ENCODE results near the gene WTAP. TPM values are rescaled to one million over a fixed set of nuclear protein-coding genes. Genes with fewer than 3 reads are reported as not detected.
"Not testable (repeated sequence)": the region's sequence is repeated elsewhere in the genome, so short reads cannot be mapped to it uniquely, and the experiment has no call there.

The WTAP gene
- total and polyA plus RNA-seq, 5 donors from 2014 or later = 145 to 177 (median 150) TPM

DNA sequence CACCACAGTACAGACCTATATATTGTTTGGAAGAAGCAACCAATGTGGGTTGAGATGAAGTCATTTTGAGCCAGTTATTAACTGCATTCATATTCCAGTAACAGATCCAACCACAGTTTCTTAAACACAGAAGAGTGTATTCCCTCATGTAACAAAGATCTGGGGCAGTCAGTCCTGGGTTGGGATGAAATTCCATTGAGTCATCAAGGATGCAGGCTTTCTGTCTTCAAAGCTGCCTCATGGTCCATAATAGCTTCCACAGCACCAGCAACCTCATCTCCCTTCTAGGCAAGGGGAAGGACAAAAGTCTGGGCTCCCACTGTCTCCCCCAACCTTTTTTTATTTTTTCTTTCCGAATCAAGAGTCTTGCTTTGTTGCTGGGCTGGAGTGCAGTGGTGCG lies 31.3 kb upstream of the WTAP start:
- Mint-ChIP-seq H3K27ac (peak overlapping the region; percentile 63 to 98 (median 96)), H3K36me3 (peaks cover 11% of the 10 kb centered on the region), H3K4me1 (peaks cover 19 to 50% (median 29%) of the 10 kb centered on the region in 4 donors), H3K27me3 (no peaks in the 10 kb centered on the region), H3K9me3 (no peaks in the 10 kb centered on the region), H3K4me3 (peak overlapping the region in 2 of 4 donors; percentile 27 to 35)
- H3K9me3 ChIP-seq (ENCODE audit: control insufficient read depth in 2 of 2, low read length in 2 of 2) = no peaks in the 10 kb centered on the region
- ATAC-seq (ENCODE audit: low read depth in 2 of 2) = no peak
- no peak overlapping the region for H3K4me3 ChIP-seq (ENCODE audit: low read depth, low read length)
- H3K4me1 ChIP-seq (ENCODE audit: control insufficient read depth, insufficient read depth, low read length, poor library complexity, severe bottlenecking) = peaks cover 38% of the 10 kb centered on the region
- no peak for DNase-seq
- no peaks in the 10 kb centered on the region for H3K27me3 ChIP-seq (ENCODE audit: control insufficient read depth, insufficient read depth, low read length)
- H3K36me3 ChIP-seq (ENCODE audit: control insufficient read depth, insufficient read depth, low read length) = no peaks in the 10 kb centered on the region
- no peak overlapping the region for H3K27ac ChIP-seq (ENCODE audit: insufficient read depth, low read length, poor library complexity, severe bottlenecking)

DNA sequence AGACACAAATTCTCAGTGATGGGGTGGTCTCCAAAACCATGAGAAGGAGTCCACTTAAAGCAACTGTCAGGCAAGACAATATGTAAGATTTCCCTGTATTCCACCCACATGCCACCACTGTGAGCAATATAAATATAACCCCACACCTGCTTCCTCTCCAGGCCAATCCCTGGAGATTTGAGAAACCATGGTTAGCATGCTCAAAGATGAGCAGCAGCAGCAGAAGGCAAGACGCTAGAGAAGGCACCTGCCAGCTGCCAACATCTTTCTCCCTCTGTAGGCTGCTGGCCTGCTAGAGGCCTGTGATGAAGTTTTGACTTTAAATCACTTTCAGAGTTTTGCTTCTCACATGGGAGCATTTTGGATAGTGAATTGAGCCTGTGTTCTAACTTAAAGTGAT lies 26.3 kb upstream of the WTAP start:
- Mint-ChIP-seq H3K9me3 (peaks cover 0 to 3% (median 0%) of the 10 kb centered on the region in 7 donors), H3K27me3 (no peaks in the 10 kb centered on the region), H3K36me3 (peaks cover 7% of the 10 kb centered on the region), H3K4me3 (no peak overlapping the region), H3K27ac (no peak overlapping the region), H3K4me1 (peaks cover 4 to 15% (median 5%) of the 10 kb centered on the region in 4 donors)
- ATAC-seq (ENCODE audit: low read depth in 2 of 2) = no peak
- DNase-seq = no peak
- H3K4me1 ChIP-seq (ENCODE audit: control insufficient read depth, insufficient read depth, low read length, poor library complexity, severe bottlenecking) = no peaks in the 10 kb centered on the region
- H3K36me3 ChIP-seq (ENCODE audit: control insufficient read depth, insufficient read depth, low read length) = no peaks in the 10 kb centered on the region
- no peak overlapping the region for H3K4me3 ChIP-seq (ENCODE audit: low read depth, low read length)
- no peak overlapping the region for H3K27ac ChIP-seq (ENCODE audit: insufficient read depth, low read length, poor library complexity, severe bottlenecking)
- no peaks in the 10 kb centered on the region for H3K9me3 ChIP-seq (ENCODE audit: control insufficient read depth in 2 of 2, low read length in 2 of 2)
- no peaks in the 10 kb centered on the region for H3K27me3 ChIP-seq (ENCODE audit: control insufficient read depth, insufficient read depth, low read length)

DNA sequence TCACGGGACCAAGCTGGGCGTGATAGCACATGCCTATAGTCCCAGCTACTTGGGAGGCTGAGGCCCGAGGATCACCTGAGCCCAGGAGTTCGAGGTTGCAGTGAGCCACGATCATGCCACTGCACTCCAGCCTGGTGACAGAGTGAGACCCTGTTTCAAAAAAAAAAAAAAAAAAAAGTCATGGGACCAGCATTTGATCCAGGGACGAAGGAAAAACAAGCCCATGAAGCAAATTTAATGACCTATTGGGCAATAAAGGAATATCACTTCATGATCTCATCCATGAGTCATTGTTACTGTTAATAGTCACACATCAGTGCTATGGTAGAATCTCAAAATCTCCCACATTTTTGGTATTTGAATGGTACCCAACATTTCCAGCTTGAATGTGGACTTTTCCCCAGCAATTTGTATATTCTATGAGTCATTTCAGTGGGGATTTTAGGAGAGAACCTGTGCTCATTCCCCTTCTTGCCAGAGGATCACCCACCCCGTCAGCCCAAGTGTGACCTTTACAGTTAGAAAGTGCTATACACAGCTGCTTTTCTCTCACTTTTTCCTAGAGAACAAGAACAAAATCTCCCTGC lies 25.8 kb upstream of the WTAP start:
- Mint-ChIP-seq H3K27ac (no peak overlapping the region), H3K4me1 (peaks cover 4 to 11% (median 5%) of the 10 kb centered on the region in 4 donors), H3K9me3 (peaks cover 0 to 3% (median 0%) of the 10 kb centered on the region in 7 donors), H3K4me3 (no peak overlapping the region), H3K27me3 (no peaks in the 10 kb centered on the region), H3K36me3 (peaks cover 7% of the 10 kb centered on the region)
- ATAC-seq (ENCODE audit: low read depth in 2 of 2) = no peak
- H3K27me3 ChIP-seq (ENCODE audit: control insufficient read depth, insufficient read depth, low read length) = no peaks in the 10 kb centered on the region
- no peak for DNase-seq
- H3K4me3 ChIP-seq (ENCODE audit: low read depth, low read length) = no peak overlapping the region
- H3K4me1 ChIP-seq (ENCODE audit: control insufficient read depth, insufficient read depth, low read length, poor library complexity, severe bottlenecking) = no peaks in the 10 kb centered on the region
- no peak overlapping the region for H3K27ac ChIP-seq (ENCODE audit: insufficient read depth, low read length, poor library complexity, severe bottlenecking)
- H3K9me3 ChIP-seq (ENCODE audit: control insufficient read depth in 2 of 2, low read length in 2 of 2) = no peaks in the 10 kb centered on the region
- H3K36me3 ChIP-seq (ENCODE audit: control insufficient read depth, insufficient read depth, low read length) = no peaks in the 10 kb centered on the region

DNA sequence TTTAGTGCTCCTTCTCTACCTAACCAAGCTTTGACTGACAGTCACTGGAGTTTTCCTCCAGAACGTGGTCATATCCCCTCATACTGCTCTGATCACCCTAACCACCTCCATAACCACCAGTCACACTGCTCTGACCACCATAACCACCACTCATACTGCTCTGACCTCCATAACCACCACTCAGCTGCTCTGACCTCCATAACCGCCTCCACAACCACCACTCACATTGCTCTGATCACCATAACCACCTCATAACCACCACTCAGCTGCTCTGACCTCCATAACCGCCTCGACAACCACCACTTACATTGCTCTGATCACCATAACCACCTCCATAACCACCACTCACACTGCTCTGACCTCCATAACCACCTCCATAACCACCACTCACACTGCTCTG lies 16.7 kb upstream of the WTAP start:
- H3K27me3 Mint-ChIP-seq; H3K27ac Mint-ChIP-seq; H3K27me3 ChIP-seq (ENCODE audit: control insufficient read depth, insufficient read depth, low read length); H3K9me3 Mint-ChIP-seq; H3K4me3 ChIP-seq (ENCODE audit: low read depth, low read length); H3K9me3 ChIP-seq (ENCODE audit: control insufficient read depth in 2 of 2, low read length in 2 of 2); H3K4me1 ChIP-seq (ENCODE audit: control insufficient read depth, insufficient read depth, low read length, poor library complexity, severe bottlenecking); H3K36me3 ChIP-seq (ENCODE audit: control insufficient read depth, insufficient read depth, low read length); H3K4me3 Mint-ChIP-seq; DNase-seq; ATAC-seq (ENCODE audit: low read depth in 2 of 2); H3K27ac ChIP-seq (ENCODE audit: insufficient read depth, low read length, poor library complexity, severe bottlenecking); H3K4me1 Mint-ChIP-seq: not testable (repeated sequence)
- peaks cover 15% of the 10 kb centered on the region for H3K36me3 Mint-ChIP-seq

DNA sequence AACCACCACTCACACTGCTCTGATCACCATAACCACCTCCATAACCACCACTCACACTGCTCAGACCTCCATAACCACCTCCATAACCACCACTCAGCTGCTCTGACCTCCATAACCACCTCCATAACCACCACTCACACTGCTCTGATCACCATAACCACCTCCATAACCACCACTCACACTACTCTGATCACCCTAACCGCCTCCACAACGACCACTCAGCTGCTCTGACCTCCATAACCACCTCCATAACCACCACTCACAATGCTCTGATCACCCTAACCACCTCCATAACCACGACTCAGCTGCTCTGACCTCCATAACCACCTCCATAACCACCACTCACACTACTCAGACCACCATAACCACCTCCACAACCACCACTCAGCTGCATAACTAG lies 14.9 kb upstream of the WTAP start:
- H3K27ac ChIP-seq (ENCODE audit: insufficient read depth, low read length, poor library complexity, severe bottlenecking); H3K9me3 ChIP-seq (ENCODE audit: control insufficient read depth in 2 of 2, low read length in 2 of 2); H3K36me3 Mint-ChIP-seq; H3K27me3 Mint-ChIP-seq; ATAC-seq (ENCODE audit: low read depth in 2 of 2); H3K4me1 ChIP-seq (ENCODE audit: control insufficient read depth, insufficient read depth, low read length, poor library complexity, severe bottlenecking); H3K36me3 ChIP-seq (ENCODE audit: control insufficient read depth, insufficient read depth, low read length); H3K9me3 Mint-ChIP-seq; H3K4me3 Mint-ChIP-seq; H3K27ac Mint-ChIP-seq; H3K27me3 ChIP-seq (ENCODE audit: control insufficient read depth, insufficient read depth, low read length); DNase-seq; H3K4me1 Mint-ChIP-seq; H3K4me3 ChIP-seq (ENCODE audit: low read depth, low read length): not testable (repeated sequence)

DNA sequence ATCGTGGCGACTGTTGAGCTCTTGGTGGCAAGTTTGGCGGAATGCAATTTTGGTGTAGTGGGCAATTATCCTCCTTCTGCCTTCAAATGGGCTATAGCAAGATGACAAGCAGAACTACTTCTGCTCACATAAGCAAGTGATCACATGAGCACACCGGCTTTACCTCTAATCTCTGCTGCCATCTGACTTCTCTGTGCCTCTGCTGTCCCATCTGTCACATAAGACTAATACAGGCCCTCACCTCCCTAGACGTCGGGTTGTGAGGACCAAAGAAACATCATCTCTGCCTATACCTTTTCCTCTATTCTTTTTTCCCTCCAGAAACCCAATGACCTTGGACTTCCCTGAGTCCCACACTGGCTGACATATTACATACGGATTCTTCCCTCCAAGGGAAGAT lies 13.3 kb upstream of the WTAP start:
- Mint-ChIP-seq H3K4me3 (no peak overlapping the region), H3K27ac (no peak overlapping the region)

DNA sequence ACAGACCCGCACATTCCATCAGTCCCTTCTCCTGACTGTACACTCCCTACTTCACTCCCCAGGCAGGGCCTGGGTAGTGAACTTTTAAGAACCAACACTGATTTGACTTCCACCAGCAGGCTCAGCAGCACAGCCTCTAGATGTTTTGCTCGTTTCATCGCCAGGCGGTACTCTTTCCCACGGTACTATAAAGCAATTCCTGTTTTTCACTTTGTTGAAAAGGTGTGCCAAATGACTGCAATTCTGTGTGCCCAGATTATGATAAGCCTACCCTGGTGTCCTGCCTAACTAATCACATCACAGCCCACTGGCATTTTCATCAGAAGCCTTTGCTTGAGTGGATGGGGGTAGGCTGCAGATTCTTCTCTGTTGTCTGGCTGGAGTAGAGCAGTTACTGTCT lies 12.9 kb upstream of the WTAP start:
- Mint-ChIP-seq H3K27ac (no peak overlapping the region), H3K9me3 (peaks cover 0 to 5% (median 0%) of the 10 kb centered on the region in 7 donors), H3K27me3 (no peaks in the 10 kb centered on the region), H3K4me1 (peaks cover 0 to 9% (median 5%) of the 10 kb centered on the region in 4 donors), H3K36me3 (peaks cover 2% of the 10 kb centered on the region), H3K4me3 (no peak overlapping the region)
- DNase-seq = no peak
- Histone ChIP-seq H3K36me3 (ENCODE audit: control insufficient read depth, insufficient read depth, low read length) (no peaks in the 10 kb centered on the region), H3K4me3 (ENCODE audit: low read depth, low read length) (no peak overlapping the region), H3K9me3 (ENCODE audit: control insufficient read depth in 2 of 2, low read length in 2 of 2) (no peaks in the 10 kb centered on the region), H3K4me1 (ENCODE audit: control insufficient read depth, insufficient read depth, low read length, poor library complexity, severe bottlenecking) (no peaks in the 10 kb centered on the region), H3K27ac (ENCODE audit: insufficient read depth, low read length, poor library complexity, severe bottlenecking) (no peak overlapping the region), H3K27me3 (ENCODE audit: control insufficient read depth, insufficient read depth, low read length) (no peaks in the 10 kb centered on the region)
- no peak for ATAC-seq (ENCODE audit: low read depth in 2 of 2)

More for the DNA sequence above, 13.3 kb upstream of the WTAP start:
- Histone ChIP-seq H3K4me1 (ENCODE audit: control insufficient read depth, insufficient read depth, low read length, poor library complexity, severe bottlenecking) (no peaks in the 10 kb centered on the region), H3K9me3 (ENCODE audit: control insufficient read depth in 2 of 2, low read length in 2 of 2) (no peaks in the 10 kb centered on the region), H3K27me3 (ENCODE audit: control insufficient read depth, insufficient read depth, low read length) (no peaks in the 10 kb centered on the region), H3K27ac (ENCODE audit: insufficient read depth, low read length, poor library complexity, severe bottlenecking) (no peak overlapping the region), H3K4me3 (ENCODE audit: low read depth, low read length) (no peak overlapping the region), H3K36me3 (ENCODE audit: control insufficient read depth, insufficient read depth, low read length) (no peaks in the 10 kb centered on the region)
- peaks cover 0 to 9% (median 5%) of the 10 kb centered on the region in 4 donors for H3K4me1 Mint-ChIP-seq
- no peaks in the 10 kb centered on the region for H3K27me3 Mint-ChIP-seq
- DNase-seq (no peak), ATAC-seq (ENCODE audit: low read depth in 2 of 2) (no peak)
- peaks cover 4% of the 10 kb centered on the region for H3K36me3 Mint-ChIP-seq
- peaks cover 0 to 8% (median 0%) of the 10 kb centered on the region in 7 donors for H3K9me3 Mint-ChIP-seq

DNA sequence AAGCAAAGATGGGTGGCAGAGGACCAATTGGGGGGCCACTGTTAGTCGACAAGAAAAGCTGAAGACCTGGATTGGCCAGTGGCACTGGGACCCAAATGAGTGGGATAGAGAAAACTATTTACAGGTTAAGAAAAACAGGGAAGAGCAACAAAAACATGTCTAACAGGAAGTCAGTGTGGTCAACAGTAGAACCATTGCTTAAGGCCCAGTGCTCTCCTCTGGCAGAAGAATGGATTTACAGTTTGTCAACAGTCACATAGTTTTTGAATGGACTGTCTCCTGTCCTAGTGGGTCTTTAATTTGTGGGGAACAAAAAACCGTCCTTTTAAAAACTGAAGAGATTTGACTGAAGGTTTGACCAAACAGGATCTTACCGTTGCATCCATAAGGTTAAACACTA lies 12.1 kb upstream of the WTAP start:
- Mint-ChIP-seq H3K4me3 (peak overlapping the region in 1 of 4 donors; percentile 85), H3K27ac (peak overlapping the region in 1 of 3 donors; percentile 5), H3K27me3 (no peaks in the 10 kb centered on the region), H3K9me3 (no peaks in the 10 kb centered on the region), H3K36me3 (no peaks in the 10 kb centered on the region), H3K4me1 (peaks cover under 1 to 9% (median 5%) of the 10 kb centered on the region in 4 donors)
- Histone ChIP-seq H3K36me3 (ENCODE audit: control insufficient read depth, insufficient read depth, low read length) (no peaks in the 10 kb centered on the region), H3K27ac (ENCODE audit: insufficient read depth, low read length, poor library complexity, severe bottlenecking) (no peak overlapping the region), H3K4me1 (ENCODE audit: control insufficient read depth, insufficient read depth, low read length, poor library complexity, severe bottlenecking) (no peaks in the 10 kb centered on the region), H3K27me3 (ENCODE audit: control insufficient read depth, insufficient read depth, low read length) (no peaks in the 10 kb centered on the region), H3K4me3 (ENCODE audit: low read depth, low read length) (no peak overlapping the region), H3K9me3 (ENCODE audit: control insufficient read depth in 2 of 2, low read length in 2 of 2) (no peaks in the 10 kb centered on the region)
- ATAC-seq (ENCODE audit: low read depth in 2 of 2) (no peak), DNase-seq (no peak)

All from CD4-positive, CD25-positive, alpha-beta regulatory T cell (primary cell).